OCI-LY3 (cell line): Measurements from ENCODE around the gene UBE4A.
"Not testable (repeated sequence)": the region's sequence is repeated elsewhere in the genome, so short reads cannot be mapped to it uniquely, and the experiment has no call there.

Source experiments
- EZH2phosphoT487 ChIP-seq: fragments of 200-600 bp; shearing (Covaris generic); IDR thresholded peaks from 2 replicates; pipeline ENCODE4 v1.6.1; 2018; ENCODE audit warnings: antibody characterized with exemption, mixed run types, low read depth
- TF ChIP-seq, protein P1 (sequence below): fragments of 200-600, 300-600 bp; sonication (generic); IDR thresholded peaks from 2 replicates; pipeline ENCODE4 v1.5.1; 2014; ENCODE audit warnings: antibody characterized with exemption, low read length, low read depth

GRCh38 chr11:118402594-118402993 is 43.2 kb downstream of the UBE4A start:
- TF ChIP-seq, protein P1, sequence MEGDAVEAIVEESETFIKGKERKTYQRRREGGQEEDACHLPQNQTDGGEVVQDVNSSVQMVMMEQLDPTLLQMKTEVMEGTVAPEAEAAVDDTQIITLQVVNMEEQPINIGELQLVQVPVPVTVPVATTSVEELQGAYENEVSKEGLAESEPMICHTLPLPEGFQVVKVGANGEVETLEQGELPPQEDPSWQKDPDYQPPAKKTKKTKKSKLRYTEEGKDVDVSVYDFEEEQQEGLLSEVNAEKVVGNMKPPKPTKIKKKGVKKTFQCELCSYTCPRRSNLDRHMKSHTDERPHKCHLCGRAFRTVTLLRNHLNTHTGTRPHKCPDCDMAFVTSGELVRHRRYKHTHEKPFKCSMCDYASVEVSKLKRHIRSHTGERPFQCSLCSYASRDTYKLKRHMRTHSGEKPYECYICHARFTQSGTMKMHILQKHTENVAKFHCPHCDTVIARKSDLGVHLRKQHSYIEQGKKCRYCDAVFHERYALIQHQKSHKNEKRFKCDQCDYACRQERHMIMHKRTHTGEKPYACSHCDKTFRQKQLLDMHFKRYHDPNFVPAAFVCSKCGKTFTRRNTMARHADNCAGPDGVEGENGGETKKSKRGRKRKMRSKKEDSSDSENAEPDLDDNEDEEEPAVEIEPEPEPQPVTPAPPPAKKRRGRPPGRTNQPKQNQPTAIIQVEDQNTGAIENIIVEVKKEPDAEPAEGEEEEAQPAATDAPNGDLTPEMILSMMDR, result not testable (repeated sequence)
- not testable (repeated sequence) for TF ChIP-seq EZH2phosphoT487
